H9 (cell line): ENCODE measurements around the gene WNK3. TPM values are rescaled to one million over a fixed set of nuclear protein-coding genes. Genes with fewer than 3 reads are reported as not detected.

Source experiments
- DNase-seq: peaks from one replicate; pipeline ENCODE4 v3.0.0-alpha.2; 2017
- H2AFZ ChIP-seq: one replicate; pipeline ENCODE4 v1.6.1; 2013; ENCODE audit warnings: mild to moderate bottlenecking, low read length, control low read depth, moderate library complexity
- H2AK5ac ChIP-seq: 2 replicates; pipeline ENCODE4 v1.6.1; 2013; ENCODE audit warnings: low read length, control low read depth, mixed read lengths; ENCODE audit not compliant: insufficient read length
- H2BK120ac ChIP-seq: one replicate; pipeline ENCODE4 v1.6.1; 2013; ENCODE audit warnings: low read depth, mild to moderate bottlenecking, low read length, control low read depth, inconsistent platforms; ENCODE audit not compliant: poor library complexity, severe bottlenecking
- H2BK12ac ChIP-seq: 2 replicates; pipeline ENCODE4 v1.6.1; 2013; ENCODE audit warnings: low read length, control low read depth, mixed read lengths, low read depth; ENCODE audit not compliant: insufficient read length
- H2BK15ac ChIP-seq: 2 replicates; pipeline ENCODE4 v1.6.1; 2013; ENCODE audit warnings: low read depth, low read length, control low read depth
- H2BK20ac ChIP-seq: one replicate; pipeline ENCODE4 v1.6.1; 2013; ENCODE audit warnings: low read depth, mild to moderate bottlenecking, low read length, control low read depth, inconsistent platforms; ENCODE audit not compliant: poor library complexity, severe bottlenecking
- H2BK5ac ChIP-seq: 2 replicates; pipeline ENCODE4 v1.6.1; 2013; ENCODE audit warnings: low read length, control low read depth, mixed read lengths; ENCODE audit not compliant: insufficient read length
- H3K14ac ChIP-seq: 2 replicates; pipeline ENCODE4 v1.6.1; 2013; ENCODE audit warnings: low read length, control low read depth; ENCODE audit not compliant: insufficient read depth
- H3K18ac ChIP-seq: 2 replicates; pipeline ENCODE4 v1.6.1; 2013; ENCODE audit warnings: low read depth, mild to moderate bottlenecking, mixed read lengths, low read length, control low read depth; ENCODE audit not compliant: insufficient read length
- H3K23ac ChIP-seq: 2 replicates; pipeline ENCODE4 v1.6.1; 2013; ENCODE audit warnings: low read length, control low read depth, mixed read lengths, low read depth; ENCODE audit not compliant: insufficient read length
- H3K23me2 ChIP-seq: 2 replicates; pipeline ENCODE4 v1.6.1; 2013; ENCODE audit warnings: low read depth, mild to moderate bottlenecking, mixed read lengths, low read length, control low read depth; ENCODE audit not compliant: insufficient read length, poor library complexity, severe bottlenecking
- H3K27ac ChIP-seq: 2 replicates; pipeline ENCODE4 v1.5.1; 2013; ENCODE audit warnings: low read length, control low read depth, mixed read lengths, low read depth; ENCODE audit not compliant: insufficient read length
- H3K27me3 ChIP-seq: 2 replicates; pipeline ENCODE4 v1.6.1; 2013; ENCODE audit warnings: low read length, control low read depth, inconsistent platforms; ENCODE audit not compliant: insufficient read depth
- H3K4ac ChIP-seq: 2 replicates; pipeline ENCODE4 v1.6.1; 2013; ENCODE audit warnings: low read depth, mild to moderate bottlenecking, control low read depth, inconsistent platforms, low read length, moderate library complexity
- H3K4me1 ChIP-seq: 2 replicates; pipeline ENCODE4 v1.6.1; 2013; ENCODE audit warnings: low read length, control low read depth, inconsistent platforms; ENCODE audit not compliant: insufficient read depth
- H3K4me2 ChIP-seq: 2 replicates; pipeline ENCODE4 v1.6.1; 2013; ENCODE audit warnings: low read length, control low read depth, mixed read lengths; ENCODE audit not compliant: insufficient read length, insufficient read depth
- H3K56ac ChIP-seq: 2 replicates; pipeline ENCODE4 v1.6.1; 2013; ENCODE audit warnings: low read depth, mild to moderate bottlenecking, mixed read lengths, low read length, control low read depth; ENCODE audit not compliant: insufficient read length
- H3K79me1 ChIP-seq: 2 replicates; pipeline ENCODE4 v1.6.1; 2013; ENCODE audit warnings: low read depth, mild to moderate bottlenecking, moderate library complexity, low read length, control low read depth, inconsistent platforms; ENCODE audit not compliant: insufficient read depth, poor library complexity, severe bottlenecking
- H3K79me2 ChIP-seq: 2 replicates; pipeline ENCODE4 v1.6.1; 2013; ENCODE audit warnings: low read length, control low read depth, inconsistent platforms; ENCODE audit not compliant: insufficient read depth
- H3K9ac ChIP-seq: 2 replicates; pipeline ENCODE4 v1.6.1; 2013; ENCODE audit warnings: low read length, control low read depth, mixed read lengths; ENCODE audit not compliant: insufficient read length; ENCODE audit errors: extremely low read depth
- H3K9me3 ChIP-seq: one replicate; pipeline ENCODE4 v1.6.1; 2013; ENCODE audit warnings: low read depth, low read length, inconsistent platforms; ENCODE audit not compliant: control insufficient read depth
- H3T11ph ChIP-seq: one replicate; pipeline ENCODE4 v1.6.1; 2013; ENCODE audit warnings: mild to moderate bottlenecking, low read length, control low read depth, inconsistent platforms
- H4K20me1 ChIP-seq: one replicate; pipeline ENCODE4 v1.6.1; 2013; ENCODE audit not compliant: control insufficient read depth, insufficient read length, insufficient read depth
- H4K5ac ChIP-seq: 2 replicates; pipeline ENCODE4 v1.6.1; 2013; ENCODE audit warnings: low read depth, mild to moderate bottlenecking, mixed read lengths, low read length, control low read depth; ENCODE audit not compliant: insufficient read length
- H4K8ac ChIP-seq: replicated peaks from 2 replicates; pipeline ENCODE4 v1.6.1; 2013; ENCODE audit warnings: low read length, control low read depth, mixed read lengths, low read depth; ENCODE audit not compliant: insufficient read length
- H4K91ac ChIP-seq: 2 replicates; pipeline ENCODE4 v1.6.1; 2013; ENCODE audit warnings: low read depth, mild to moderate bottlenecking, moderate library complexity, mixed read lengths, low read length, control low read depth; ENCODE audit not compliant: insufficient read length
- H3K27ac Mint-ChIP-seq, 3 experiments: 2 replicates in 2 of 3; 3 replicates in 1 of 3; pipeline ENCODE4 v1.8.0; 2020 to 2021; ENCODE audit warnings: mixed read lengths in 3 of 3, mild to moderate bottlenecking in 1 of 3, moderate library complexity in 1 of 3
- H3K27me3 Mint-ChIP-seq: 2 replicates; pipeline ENCODE4 v1.8.0; 2021; ENCODE audit warnings: low read depth, mild to moderate bottlenecking, moderate library complexity, mixed read lengths
- H3K36me3 Mint-ChIP-seq, 3 experiments: 2 replicates in 2 of 3; 3 replicates in 1 of 3; pipeline ENCODE4 v1.8.0; 2020 to 2021; ENCODE audit warnings: low read depth in 3 of 3, mixed read lengths in 3 of 3; ENCODE audit not compliant: insufficient read depth in 1 of 3
- H3K4me1 Mint-ChIP-seq, 2 experiments: 2 replicates each; pipeline ENCODE4 v1.8.0; 2020; ENCODE audit warnings: mixed read lengths in 2 of 2
- H3K4me3 Mint-ChIP-seq, 2 experiments: 2 replicates in 1 of 2; 3 replicates in 1 of 2; pipeline ENCODE4 v1.8.0; 2020 to 2021; ENCODE audit warnings: mild to moderate bottlenecking in 2 of 2, mixed read lengths in 2 of 2, moderate library complexity in 1 of 2
- H3K9me3 Mint-ChIP-seq, 2 experiments: 2 replicates in 1 of 2; 3 replicates in 1 of 2; pipeline ENCODE4 v1.8.0; 2020; ENCODE audit warnings: mild to moderate bottlenecking in 2 of 2, mixed read lengths in 2 of 2, moderate library complexity in 1 of 2
- CTCF ChIP-seq: fragments of 200-600 bp; sonication (generic); conservative IDR thresholded peaks from 3 replicates; pipeline ENCODE4 v1.8.0; 2021; ENCODE audit warnings: antibody characterized with exemption, mild to moderate bottlenecking
- WGBS: extraction: QIAGEN DNeasy Blood & Tissue Kit; methylation state at CpG from one replicate; pipeline ENCODE4 v1.1.7; 2013; ENCODE audit warnings: missing lambda C conversion rate, low lambda C conversion rate, mixed read lengths; ENCODE audit not compliant: insufficient read length; ENCODE audit errors: extremely low coverage; 5-methylcytosine and 5-hydroxymethylcytosine counted together
- total RNA-seq: library from RNA; stranded (reverse); gene quantifications from 2 replicates; pipeline ENCODE4 v1.2.1, GENCODE V29; 2021

Gene WNK3
- total RNA-seq, 1 experiment from 2014 or later = 22.8 TPM

GRCh38 chrX:54180403-54180802, 177.4 kb downstream of the WNK3 start:
- Mint-ChIP-seq H3K36me3 (peaks cover 13 to 41% (median 15%) of the 10 kb centered on the region in 3 experiments; a peak in 6 of 7 replicates), H3K9me3 (peaks cover 59 to 63% of the 10 kb centered on the region in 2 experiments), H3K27me3 (peaks cover 2% of the 10 kb centered on the region; the same call in 1 of the 2 replicates), H3K27ac (no peak overlapping the region), H3K4me1 (peaks cover 24 to 25% of the 10 kb centered on the region in 2 experiments), H3K4me3 (peak overlapping the region; percentile 23 to 39; a peak in 3 of 5 replicates)
- H3T11ph ChIP-seq = no peak overlapping the region
- no peak overlapping the region for H2AFZ ChIP-seq
- peaks cover 3% of the 10 kb centered on the region for H3K23me2 ChIP-seq
- no peak overlapping the region for H3K4ac ChIP-seq
- H3K9ac ChIP-seq = no peak overlapping the region
- no CpG with 5 or more reads among the region's 4 CpGs for WGBS
- H3K27me3 ChIP-seq = no peaks in the 10 kb centered on the region
- no peak overlapping the region for H3K4me2 ChIP-seq
- H2BK12ac ChIP-seq = no peak overlapping the region
- peaks cover 16% of the 10 kb centered on the region; the same call in 1 of the 2 replicates for H3K79me2 ChIP-seq
- no peak overlapping the region for H4K5ac ChIP-seq
- no peak overlapping the region for H3K14ac ChIP-seq
- H4K8ac ChIP-seq = no peak overlapping the region
- H3K4me1 ChIP-seq = no peaks in the 10 kb centered on the region; the same call in 1 of the 2 replicates
- no peak overlapping the region for H3K18ac ChIP-seq
- H3K9me3 ChIP-seq = peaks cover 22% of the 10 kb centered on the region
- H2BK5ac ChIP-seq = no peak overlapping the region
- no peak overlapping the region for H3K27ac ChIP-seq
- H2BK20ac ChIP-seq = no peak overlapping the region
- no peak for TF ChIP-seq CTCF
- H3K23ac ChIP-seq = no peak overlapping the region
- H4K91ac ChIP-seq = no peak overlapping the region
- H3K79me1 ChIP-seq = peaks cover 3% of the 10 kb centered on the region
- H2BK120ac ChIP-seq = no peak overlapping the region
- no peak overlapping the region for H2BK15ac ChIP-seq
- no peak for DNase-seq
- H3K56ac ChIP-seq = no peak overlapping the region
- no peaks in the 10 kb centered on the region for H4K20me1 ChIP-seq
- no peak overlapping the region for H2AK5ac ChIP-seq
